Sigmoid colon (tissue), 7 donors: ENCODE results near the gene ACCS. TPM values are rescaled to one million over a fixed set of nuclear protein-coding genes. Genes with fewer than 3 reads are reported as not detected.

Experiments used
- DNase-seq: peaks from one replicate; pipeline ENCODE4 v3.0.0-alpha.2; 2019
- H3K27ac ChIP-seq, 4 donors: fragments of 200-600 bp; sonication (generic); one replicate each; pipeline ENCODE4 v1.5.1; 2016 to 2019; ENCODE audit warnings: mild to moderate bottlenecking in 1 of 4
- H3K27me3 ChIP-seq, 3 donors: fragments of 200-600 bp; sonication (generic); one replicate each; pipeline ENCODE4 v1.5.1; 2019; ENCODE audit warnings: mild to moderate bottlenecking in 1 of 3
- H3K36me3 ChIP-seq, 4 donors: fragments of 200-600 bp; sonication (generic); one replicate each; pipeline ENCODE4 v1.5.1; 2016 to 2019
- H3K4me1 ChIP-seq, 4 donors: fragments of 200-600 bp; sonication (generic); one replicate each; pipeline ENCODE4 v1.5.1; 2017 to 2019
- H3K4me3 ChIP-seq, 4 donors: fragments of 200-600 bp; sonication (generic); one replicate each; pipeline ENCODE4 v1.5.1; 2017 to 2019; ENCODE audit warnings: mild to moderate bottlenecking in 2 of 4, moderate library complexity in 1 of 4
- H3K9me3 ChIP-seq, 4 donors: fragments of 200-600 bp in 3 of 4; sonication (generic) in 3 of 4; one replicate each; pipeline versions ENCODE4 v1.5.1 to v1.6.1; 2013 to 2019
- EP300 ChIP-seq, 4 donors: sonication (generic); formaldehyde crosslinking; IDR thresholded peaks; one replicate each; pipeline ENCODE4 v1.6.1; 2017; ENCODE audit warnings: antibody characterized with exemption in 4 of 4
- POLR2A ChIP-seq, 2 donors: fragments of 450-650 bp; IDR thresholded peaks; one replicate each; pipeline ENCODE4 v1.6.1; 2016; ENCODE audit warnings: antibody characterized with exemption in 2 of 2, mild to moderate bottlenecking in 2 of 2, moderate library complexity in 2 of 2
- POLR2AphosphoS5 ChIP-seq, 4 donors: sonication (generic); formaldehyde crosslinking; IDR thresholded peaks; one replicate each; pipeline ENCODE4 v1.6.1; 2017; ENCODE audit warnings: antibody characterized with exemption in 4 of 4
- WGBS, 2 donors: extraction: QIAGEN DNeasy Blood & Tissue Kit; methylation state at CpG; one replicate each; pipeline ENCODE4 v1.1.7; 2013; 5-methylcytosine and 5-hydroxymethylcytosine counted together
- intact Hi-C: fragments of 100-400 bp; cut with DNase I; formaldehyde crosslinking; loops from one replicate; pipeline ENCODE4 v1.15.1; 2023
- polyA plus RNA-seq, 3 donors: library from polyadenylated mRNA; stranded (reverse); fragments of 200-250 nt; gene quantifications; one replicate each; pipeline ENCODE4 v1.2.3, GENCODE V29; 2013
- total RNA-seq, 4 donors: library from RNA; depleted of rRNA; stranded (reverse); fragments of >200 nt; gene quantifications; one replicate each; pipeline ENCODE4 v1.1.0, GENCODE V29; 2016
- TF ChIP-seq, protein P1 (sequence below), 4 experiments: fragments of 450-650 bp in 3 of 4; fragments of 200-600 bp in 1 of 4; IDR thresholded peaks; one replicate each; pipeline ENCODE4 v1.5.1; 2016 to 2019; ENCODE audit warnings: antibody characterized with exemption in 4 of 4, mild to moderate bottlenecking in 3 of 4, moderate library complexity in 2 of 4
- donor health status: healthy with polysubstance abuse.
- donor health status: Bipolar disorder and iron deficiency.
- donor health status: healthy.

ACCS gene
- total and polyA plus RNA-seq, 7 donors: 1.8 to 52.6 (median 11.4) TPM

- intact Hi-C loops: no loop called here
- H3K27ac ChIP-seq: no peak overlapping the region
- 75 to 91% methylated on average over 3 of the region's 3 CpGs for WGBS, 2 donors
These were observed 50.3 kb downstream of the ACCS start for GRCh38 chr11:44116234-44116830.

GRCh38 chr11:44120169-44120568 lies 54.1 kb downstream of the ACCS start:
- intact Hi-C loops: no loop called here
- no peak for DNase-seq
- Histone ChIP-seq H3K27me3 (no peaks in the 10 kb centered on the region), H3K27ac (no peak overlapping the region), H3K4me1 (no peaks in the 10 kb centered on the region), H3K9me3 (no peaks in the 10 kb centered on the region), H3K4me3 (no peak overlapping the region), H3K36me3 (peaks cover 6 to 64% (median 16%) of the 10 kb centered on the region in 4 donors)
- 81 to 89% methylated on average over 5 of the region's 5 CpGs for WGBS, 2 donors
- TF ChIP-seq POLR2A (IDR thresholded peaks at IDR 0.05) (no peak), EP300 (IDR thresholded peaks at IDR 0.05) (no peak)
- TF ChIP-seq, protein P1, sequence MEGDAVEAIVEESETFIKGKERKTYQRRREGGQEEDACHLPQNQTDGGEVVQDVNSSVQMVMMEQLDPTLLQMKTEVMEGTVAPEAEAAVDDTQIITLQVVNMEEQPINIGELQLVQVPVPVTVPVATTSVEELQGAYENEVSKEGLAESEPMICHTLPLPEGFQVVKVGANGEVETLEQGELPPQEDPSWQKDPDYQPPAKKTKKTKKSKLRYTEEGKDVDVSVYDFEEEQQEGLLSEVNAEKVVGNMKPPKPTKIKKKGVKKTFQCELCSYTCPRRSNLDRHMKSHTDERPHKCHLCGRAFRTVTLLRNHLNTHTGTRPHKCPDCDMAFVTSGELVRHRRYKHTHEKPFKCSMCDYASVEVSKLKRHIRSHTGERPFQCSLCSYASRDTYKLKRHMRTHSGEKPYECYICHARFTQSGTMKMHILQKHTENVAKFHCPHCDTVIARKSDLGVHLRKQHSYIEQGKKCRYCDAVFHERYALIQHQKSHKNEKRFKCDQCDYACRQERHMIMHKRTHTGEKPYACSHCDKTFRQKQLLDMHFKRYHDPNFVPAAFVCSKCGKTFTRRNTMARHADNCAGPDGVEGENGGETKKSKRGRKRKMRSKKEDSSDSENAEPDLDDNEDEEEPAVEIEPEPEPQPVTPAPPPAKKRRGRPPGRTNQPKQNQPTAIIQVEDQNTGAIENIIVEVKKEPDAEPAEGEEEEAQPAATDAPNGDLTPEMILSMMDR (IDR thresholded peaks at IDR 0.05): peak in 2 of 4 experiments; percentile 7 to 9

More at GRCh38 chr11:44116234-44116830, 50.3 kb downstream of the ACCS start:
- Histone ChIP-seq H3K4me3 (no peak overlapping the region), H3K9me3 (no peaks in the 10 kb centered on the region), H3K27me3 (no peaks in the 10 kb centered on the region), H3K4me1 (peaks cover 0 to 16% (median 11%) of the 10 kb centered on the region in 4 donors), H3K36me3 (peaks cover 10 to 59% (median 19%) of the 10 kb centered on the region in 4 donors)
- DNase-seq: no peak
- TF ChIP-seq, protein P1 (IDR thresholded peaks at IDR 0.05): no peak
- TF ChIP-seq POLR2A (IDR thresholded peaks at IDR 0.05): no peak
- no peak for TF ChIP-seq EP300 (IDR thresholded peaks at IDR 0.05)
- TF ChIP-seq POLR2AphosphoS5 (IDR thresholded peaks at IDR 0.05): no peak

DNA sequence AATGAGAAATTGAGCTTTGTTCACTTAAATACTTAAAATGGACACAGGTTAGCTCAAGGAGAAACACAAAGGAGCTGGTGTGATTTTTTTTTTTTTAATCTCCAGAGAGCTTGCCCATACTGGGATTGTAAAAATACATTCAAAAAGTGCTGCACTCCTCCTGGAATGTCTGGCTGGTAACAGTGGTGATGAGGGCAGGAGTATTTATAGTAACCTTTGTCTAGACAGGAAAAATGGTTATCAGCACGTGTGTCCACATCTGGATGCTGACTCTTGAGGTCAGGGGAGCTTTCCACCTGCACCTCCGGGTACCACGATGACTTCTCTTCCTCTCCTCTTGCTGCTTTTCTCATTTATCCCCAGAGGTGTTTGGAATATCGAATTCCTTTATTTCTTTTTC lies 59.5 kb downstream of the ACCS start:
- Histone ChIP-seq H3K36me3 (peaks cover 30 to 73% (median 40%) of the 10 kb centered on the region in 4 donors), H3K27me3 (no peaks in the 10 kb centered on the region), H3K27ac (no peak overlapping the region), H3K4me3 (no peak overlapping the region), H3K4me1 (no peaks in the 10 kb centered on the region), H3K9me3 (no peaks in the 10 kb centered on the region)
- intact Hi-C loops: no loop called here
- WGBS, 2 donors: 78 to 92% methylated on average over 4 of the region's 4 CpGs
- TF ChIP-seq, protein P1 (IDR thresholded peaks at IDR 0.05): no peak
- no peak for TF ChIP-seq POLR2AphosphoS5 (IDR thresholded peaks at IDR 0.05)
- no peak for TF ChIP-seq EP300 (IDR thresholded peaks at IDR 0.05)
- TF ChIP-seq POLR2A (IDR thresholded peaks at IDR 0.05): no peak
- DNase-seq: no peak

- no peak overlapping the region for H3K27ac ChIP-seq
- TF ChIP-seq, protein P1 (IDR thresholded peaks at IDR 0.05): no peak
- TF ChIP-seq POLR2A (IDR thresholded peaks at IDR 0.05) (no peak), EP300 (IDR thresholded peaks at IDR 0.05) (no peak), POLR2AphosphoS5 (IDR thresholded peaks at IDR 0.05) (no peak)
- 87 to 88% methylated on average over 2 of the region's 2 CpGs for WGBS, 2 donors
- DNase-seq: no peak
- intact Hi-C loops: no loop called here
- peaks cover 30 to 80% (median 43%) of the 10 kb centered on the region in 4 donors for H3K36me3 ChIP-seq
- H3K27me3 ChIP-seq: no peaks in the 10 kb centered on the region
- no peaks in the 10 kb centered on the region for H3K4me1 ChIP-seq
- H3K4me3 ChIP-seq: no peak overlapping the region
- no peaks in the 10 kb centered on the region for H3K9me3 ChIP-seq
These were observed 60.2 kb downstream of the ACCS start for GRCh38 chr11:44126304-44126703.

DNA sequence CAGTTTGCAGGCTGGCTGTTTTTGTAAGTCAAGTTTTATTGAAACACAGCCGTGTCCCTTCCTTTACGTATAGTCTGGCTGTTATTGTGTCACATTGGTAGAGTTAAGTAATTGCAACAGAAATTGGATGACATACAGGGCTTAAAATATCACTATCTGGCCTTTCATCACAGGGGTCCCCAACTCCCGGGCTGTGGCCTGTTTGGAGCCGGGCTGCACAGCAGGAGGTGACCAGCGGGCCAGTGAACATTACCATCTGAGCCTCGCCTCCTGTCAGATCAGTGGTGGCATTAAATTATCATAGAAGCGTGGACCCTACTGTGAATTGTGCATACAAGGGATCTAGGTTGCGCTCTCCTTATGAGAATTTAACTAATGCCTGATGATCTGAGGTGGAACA lies 61.1 kb downstream of the ACCS start:
- no peak overlapping the region for H3K4me3 ChIP-seq
- H3K27me3 ChIP-seq: no peaks in the 10 kb centered on the region
- no peak overlapping the region for H3K27ac ChIP-seq
- WGBS, 2 donors: 94 to 97% methylated on average over 8 of the region's 8 CpGs
- no peak for DNase-seq
- no peaks in the 10 kb centered on the region for H3K9me3 ChIP-seq
- intact Hi-C loops: no loop called here
- TF ChIP-seq POLR2AphosphoS5 (IDR thresholded peaks at IDR 0.05) (no peak), EP300 (IDR thresholded peaks at IDR 0.05) (no peak), POLR2A (IDR thresholded peaks at IDR 0.05) (no peak)
- TF ChIP-seq, protein P1 (IDR thresholded peaks at IDR 0.05): no peak
- H3K36me3 ChIP-seq: peaks cover 30 to 83% (median 44%) of the 10 kb centered on the region in 4 donors
- no peaks in the 10 kb centered on the region for H3K4me1 ChIP-seq
